ENCODE results near the gene SRRM4.

DNA sequence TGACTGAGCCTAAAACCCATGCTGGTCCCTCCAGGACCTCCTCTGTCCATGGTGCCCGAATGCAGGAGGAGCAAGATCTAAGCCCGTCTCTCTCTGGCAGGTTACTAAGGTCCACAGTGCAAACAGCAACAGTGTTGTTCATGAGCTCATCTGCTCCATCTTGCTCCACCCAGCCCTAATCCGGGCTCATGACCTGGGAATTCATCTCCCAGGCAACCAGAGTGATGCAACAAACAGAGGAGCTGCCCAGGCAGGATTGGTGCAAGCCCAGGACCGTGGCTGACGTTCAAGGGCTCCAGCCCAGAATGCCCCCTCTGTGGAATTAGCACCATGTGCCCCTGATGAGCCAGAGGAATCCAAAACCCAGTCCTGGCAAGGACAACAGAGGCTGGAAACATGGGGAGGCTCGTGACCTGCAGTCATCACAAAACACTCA is 227.3 kb downstream of the SRRM4 start:
- no peak for TF ChIP-seq CTCF (IDR thresholded peaks at IDR 0.05; ENCODE audit: low read length)
- no peak for TF ChIP-seq EZH2 (IDR thresholded peaks at IDR 0.05; ENCODE audit: borderline replicate concordance, low read length)

Data from OCI-LY1 (cell line).